ENCODE data around the gene MIOX.
"Not testable (repeated sequence)": the region's sequence is repeated elsewhere in the genome, so short reads cannot be mapped to it uniquely, and the experiment has no call there.

MIOX gene

DNA sequence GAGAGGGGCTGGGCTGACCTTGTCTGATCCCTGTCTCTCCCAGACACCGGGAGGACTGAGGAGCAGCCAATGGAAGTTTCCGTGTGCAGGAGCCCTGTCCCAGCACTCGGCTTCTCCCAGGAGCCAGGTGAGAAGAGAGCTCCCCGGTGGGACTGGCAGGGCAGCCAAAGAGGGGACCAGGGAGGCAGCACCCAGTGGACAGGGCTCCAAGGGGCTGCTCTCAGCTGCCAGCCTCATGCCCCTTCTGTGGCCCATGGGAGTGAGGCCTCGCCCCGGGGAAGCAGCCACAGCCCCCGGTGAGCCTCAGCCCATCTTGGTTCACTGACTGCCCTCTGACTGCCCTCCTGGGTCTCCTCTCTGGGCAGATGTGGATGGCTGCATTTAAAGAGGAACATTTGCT, 31.9 kb downstream of the MIOX start:
- no peak for DNase-seq

DNA sequence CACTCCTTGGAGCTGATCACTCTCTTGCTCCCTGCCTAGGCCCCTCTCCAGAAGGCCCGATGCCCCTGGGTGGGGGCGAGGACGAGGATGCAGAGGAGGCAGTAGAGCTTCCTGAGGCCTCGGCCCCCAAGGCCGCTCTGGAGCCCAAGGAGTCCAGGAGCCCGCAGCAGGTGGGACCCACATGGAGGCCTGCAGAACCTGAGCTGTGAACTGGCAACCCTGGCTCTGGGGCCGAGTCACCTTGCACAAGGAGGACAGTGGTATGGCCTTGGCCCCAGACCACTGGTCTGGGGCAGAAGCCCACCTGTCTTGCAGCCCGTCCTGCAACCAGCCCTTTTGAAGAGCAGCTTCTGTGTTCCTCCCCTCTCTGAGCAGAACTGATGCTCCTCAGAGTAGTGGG, 32.5 kb downstream of the MIOX start:
- DNase-seq, result no peak

DNA sequence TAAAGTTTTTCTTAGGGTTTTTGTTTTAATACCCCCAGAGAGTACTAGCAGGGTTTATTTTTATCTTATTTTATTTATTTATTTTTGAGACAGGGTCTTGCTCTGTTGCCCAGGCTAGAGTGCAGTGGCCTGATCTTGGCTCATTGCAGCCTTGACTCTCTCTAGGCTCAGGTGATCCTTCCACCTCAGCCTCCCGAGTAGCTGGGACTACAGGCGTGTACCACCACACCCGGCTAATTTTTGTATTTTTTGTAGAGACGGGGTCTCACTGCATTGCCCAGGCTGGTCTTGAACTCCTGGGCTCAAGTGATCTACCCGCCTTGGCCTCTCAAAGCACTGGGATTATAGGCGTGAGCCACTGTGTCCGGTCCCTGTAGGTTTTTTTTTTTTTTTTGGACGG, 33.5 kb downstream of the MIOX start:
- DNase-seq, result not testable (repeated sequence)

DNA sequence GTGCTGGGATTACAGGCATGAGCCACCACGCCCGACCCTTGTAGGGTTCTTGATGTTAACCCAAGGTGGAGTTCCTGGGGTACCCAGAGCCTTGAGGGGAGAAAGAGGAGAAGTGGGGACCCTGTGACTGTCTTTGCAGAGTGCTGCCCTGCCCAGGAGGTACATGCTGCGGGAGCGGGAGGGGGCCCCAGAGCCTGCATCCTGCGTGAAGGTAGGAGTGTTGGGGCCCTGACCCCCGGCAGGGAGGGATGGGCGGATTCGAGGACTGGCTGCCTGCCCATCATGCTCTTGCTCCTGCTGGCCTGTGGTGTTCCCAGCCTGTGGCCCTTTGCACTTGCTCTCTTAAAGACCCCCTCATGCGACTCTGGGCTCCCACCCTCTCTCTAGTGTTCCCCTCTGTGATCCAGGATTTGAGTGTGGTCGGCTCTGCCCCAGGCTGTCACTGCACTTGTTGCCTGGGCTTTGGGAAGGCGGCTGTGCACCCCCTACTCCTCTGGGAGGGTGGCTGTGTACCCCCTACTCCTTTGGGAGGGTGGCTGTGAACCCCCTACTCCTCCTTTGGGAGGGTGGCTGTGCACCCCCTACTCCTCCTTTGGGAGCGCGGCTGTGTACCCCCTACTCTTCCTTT, 34.3 kb downstream of the MIOX start:
- no peak for DNase-seq

DNA sequence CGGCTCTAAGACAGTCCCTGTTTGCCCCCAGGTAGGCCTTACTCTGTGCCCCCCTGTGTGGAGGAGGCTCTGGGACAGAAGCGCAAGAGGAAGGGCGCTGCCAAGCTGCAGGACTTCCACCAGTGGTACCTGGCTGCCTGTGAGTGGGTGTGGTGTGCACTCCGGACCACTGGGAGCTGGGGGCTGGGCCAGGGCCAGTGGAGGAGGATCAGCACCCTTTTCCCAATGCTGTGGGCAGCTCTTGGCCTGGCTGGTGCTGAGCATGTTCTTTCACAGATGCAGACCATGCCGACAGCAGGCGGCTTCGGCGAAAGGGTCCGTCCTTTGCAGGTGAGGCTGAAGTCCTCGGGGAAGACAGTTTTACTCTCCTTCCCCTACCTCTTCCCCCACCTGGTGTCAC, 35.1 kb downstream of the MIOX start:
- no peak for DNase-seq

- DNase-seq, result no peak
Observed at GRCh38 chr22:50522208-50522805, 35.6 kb downstream of the MIOX start.

DNA sequence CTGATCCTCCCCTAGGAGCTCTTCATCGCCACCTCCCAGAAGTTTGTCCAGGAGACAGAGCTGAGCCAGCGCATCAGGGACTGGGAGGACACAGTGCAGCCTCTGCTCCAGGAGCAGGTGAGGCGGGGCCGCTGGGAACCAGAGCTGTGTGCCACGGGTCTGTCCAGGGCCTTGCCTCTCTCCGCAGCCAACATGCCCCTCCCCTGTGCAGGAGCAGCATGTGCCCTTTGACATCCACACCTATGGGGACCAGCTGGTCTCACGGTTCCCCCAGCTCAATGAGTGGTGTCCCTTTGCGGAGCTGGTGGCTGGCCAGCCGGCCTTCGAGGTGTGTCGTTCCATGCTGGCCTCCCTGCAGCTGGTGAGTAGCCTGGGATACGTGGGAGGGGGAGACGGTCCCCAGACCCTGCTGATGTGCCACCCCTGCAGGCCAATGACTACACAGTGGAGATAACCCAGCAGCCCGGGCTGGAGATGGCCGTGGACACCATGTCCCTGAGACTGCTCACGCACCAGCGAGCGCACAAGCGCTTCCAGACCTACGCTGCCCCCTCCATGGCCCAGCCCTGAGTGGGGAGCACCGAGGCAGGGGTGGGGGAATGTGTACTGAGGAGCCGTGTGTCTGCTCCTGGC, 36.3 kb downstream of the MIOX start:
- DNase-seq, result no peak

- DNase-seq, result no peak
Observed at GRCh38 chr22:50523458-50523805, 36.8 kb downstream of the MIOX start.

GRCh38 chr22:50523806-50524675, 37.4 kb downstream of the MIOX start:
- no peak for DNase-seq

DNA sequence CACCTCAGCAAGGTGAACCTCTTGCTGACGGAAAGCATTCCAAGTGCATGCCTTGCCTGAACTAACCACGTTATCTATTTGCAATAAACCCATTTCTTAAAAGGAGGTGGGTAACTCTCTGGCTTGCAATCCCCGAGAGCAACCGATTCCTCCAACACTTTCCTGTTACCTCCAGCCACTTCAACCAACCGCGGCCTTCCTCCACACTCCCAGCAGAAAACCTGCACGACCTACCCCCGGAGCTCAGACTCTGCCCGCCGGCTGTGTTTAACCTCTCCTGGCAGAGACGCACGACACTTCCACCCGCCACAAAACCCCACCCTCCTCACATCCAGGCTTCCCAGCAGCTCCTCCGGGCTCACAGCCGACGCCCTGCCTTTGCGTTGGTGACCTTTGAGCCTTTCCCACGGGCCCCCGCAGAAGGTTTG, 38.0 kb downstream of the MIOX start:
- no peak for DNase-seq

- DNase-seq, result peak; percentile 95
Observed at GRCh38 chr22:50525104-50525857, 38.6 kb downstream of the MIOX start, which contains the start of gene SCO2. Gene SCO2 (minus strand): TSS chr22:50525598. CDS start chr22:50524411, 1,187 bp downstream.

DNA sequence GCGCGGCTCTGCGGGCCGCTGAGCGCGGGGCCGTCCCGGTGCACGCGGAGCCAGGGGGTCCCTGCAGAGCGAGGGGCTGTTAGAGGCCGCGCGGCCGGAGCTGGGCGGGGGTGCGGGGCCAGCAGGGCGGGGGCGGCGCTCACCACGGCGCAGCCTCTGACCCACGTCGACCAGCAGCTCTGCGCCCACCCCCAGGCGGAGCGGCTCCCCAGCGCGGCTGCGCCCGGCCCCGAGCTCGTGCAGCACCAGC, 39.1 kb downstream of the MIOX start:
- DNase-seq, result no peak

GRCh38 chr22:50526108-50526833, 39.6 kb downstream of the MIOX start:
- DNase-seq, result peak; percentile 78

DNA sequence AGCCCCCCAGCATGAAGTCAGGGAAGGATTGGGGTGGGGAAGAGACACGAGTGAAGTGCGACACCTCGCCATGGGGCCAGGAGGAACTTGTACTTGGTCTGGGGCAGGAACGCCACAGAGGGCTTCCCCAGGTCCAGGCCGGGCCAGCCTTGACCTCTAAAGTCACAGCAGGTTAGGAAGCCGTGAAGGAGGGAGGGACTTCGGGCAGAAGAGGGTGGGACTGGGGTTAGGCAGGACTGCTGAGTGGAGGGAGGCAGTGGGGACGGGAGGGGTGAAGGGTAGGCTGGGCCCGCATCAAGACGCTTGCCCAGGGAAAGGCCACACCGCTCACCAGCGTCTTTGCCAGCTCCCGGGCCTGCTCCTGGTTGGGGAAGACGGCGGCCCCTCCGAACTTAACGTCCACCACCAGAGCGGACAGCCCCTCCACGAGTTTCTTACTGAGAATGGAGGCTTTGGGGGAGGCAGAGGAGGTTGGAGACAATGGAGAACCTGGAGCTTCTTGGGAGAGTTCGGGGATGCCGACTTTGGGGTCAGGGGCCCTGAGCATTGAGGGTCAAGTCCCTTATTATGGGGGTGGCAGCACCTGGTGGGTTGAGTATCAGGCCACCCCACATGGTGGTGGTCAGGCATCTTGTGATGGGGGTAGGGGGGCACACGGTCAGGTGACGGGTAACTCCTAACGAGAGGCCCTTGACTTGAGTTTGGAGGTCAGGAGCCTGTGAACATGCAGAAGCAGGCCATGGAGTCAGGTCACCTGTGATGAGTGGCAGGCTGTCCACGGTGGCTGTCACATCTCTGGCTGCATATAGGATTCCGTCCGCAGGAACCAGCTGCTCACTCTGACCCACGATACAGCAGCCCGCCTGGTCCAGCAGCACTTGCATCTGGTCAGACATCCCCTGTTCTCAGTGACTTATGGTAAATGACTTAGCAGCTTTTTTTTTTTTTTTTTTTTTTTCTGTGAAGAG, 40.5 kb downstream of the MIOX start:
- no peak for DNase-seq

GRCh38 chr22:50527921-50528681, 41.4 kb downstream of the MIOX start:
- DNase-seq, result no peak

DNA sequence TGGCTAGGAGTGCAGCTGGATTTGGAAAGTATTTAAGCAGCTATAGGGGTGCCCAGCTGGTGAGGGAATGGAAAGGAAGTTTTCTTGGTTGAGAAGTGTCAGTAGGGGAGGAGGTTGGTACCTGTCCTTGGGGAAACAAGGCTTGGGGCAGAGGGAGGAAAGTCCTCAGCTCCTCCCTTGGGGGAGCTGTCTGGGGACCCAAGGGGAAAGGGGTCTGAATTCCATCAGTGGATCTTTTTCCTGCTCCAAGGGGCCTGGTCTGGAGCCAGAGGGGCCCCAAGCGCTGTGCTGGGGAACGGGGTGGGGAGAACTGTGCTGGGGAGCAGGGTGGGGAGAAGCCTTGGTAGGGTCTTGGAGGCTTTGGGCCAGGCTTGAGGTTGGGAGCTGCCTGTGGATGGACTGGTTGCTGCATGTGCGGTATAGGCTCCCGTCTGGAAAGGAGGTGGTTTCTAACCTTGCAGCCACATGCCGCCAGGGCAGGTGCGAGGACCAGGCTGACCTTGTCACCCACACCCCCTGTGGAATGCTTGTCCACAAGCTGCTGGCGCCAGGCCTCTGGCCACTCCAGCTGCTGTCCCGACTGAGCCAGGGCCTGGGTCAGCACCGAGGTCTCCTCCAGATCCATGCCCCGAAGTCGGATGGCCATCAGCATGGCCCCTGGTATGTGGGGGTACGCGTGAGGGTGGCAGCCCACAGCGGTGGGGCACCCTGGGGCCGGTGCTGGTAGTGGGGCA, 42.2 kb downstream of the MIOX start:
- DNase-seq, result no peak

GRCh38 chr22:50529416-50529896, 42.8 kb downstream of the MIOX start:
- no peak for DNase-seq

- DNase-seq, result peak; percentile 53
Observed at GRCh38 chr22:50529897-50530579, 43.4 kb downstream of the MIOX start, which contains the start of gene TYMP. Gene TYMP (minus strand): TSS chr22:50530012. CDS start chr22:50529709, 303 bp downstream.

DNA sequence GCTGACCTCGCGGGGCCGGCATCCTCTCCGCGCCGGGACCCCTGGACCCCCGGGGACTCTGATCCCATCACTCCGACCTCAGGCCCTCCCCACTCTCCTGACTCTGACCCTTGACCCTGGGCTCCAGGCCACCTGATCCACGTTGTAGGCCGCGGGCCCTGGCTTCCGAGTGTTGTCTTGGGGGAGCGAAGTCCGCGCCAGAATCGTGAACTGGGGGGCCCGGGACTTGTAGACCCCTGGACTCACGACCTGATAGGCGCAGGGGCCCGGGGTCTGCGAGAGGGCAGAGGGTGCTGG, 43.9 kb downstream of the MIOX start:
- no peak for DNase-seq

Data from T-helper 9 cell (primary cell).